KOPT-K1 (cell line): ENCODE results near the gene TSC1.

ENCODE experiments used
- H3K27ac ChIP-seq: fragments of 200-600 bp; sonication (generic); 2 replicates; pipeline ENCODE4 v1.5.1; 2016; ENCODE audit warnings: antibody characterized with exemption, mild to moderate bottlenecking, low read depth, low read length; ENCODE audit not compliant: poor library complexity, severe bottlenecking
- H3K36me3 ChIP-seq: fragments of 200-600 bp; sonication (generic); 2 replicates; pipeline ENCODE4 v1.5.1; 2017; ENCODE audit warnings: antibody characterized with exemption, mild to moderate bottlenecking, low read length, moderate library complexity; ENCODE audit not compliant: insufficient read depth
- H3K9me3 ChIP-seq: fragments of 200-600 bp; sonication (generic); 2 replicates; pipeline ENCODE4 v1.5.1; 2017; ENCODE audit warnings: antibody characterized with exemption, low read length, mild to moderate bottlenecking; ENCODE audit not compliant: insufficient read depth, poor library complexity, severe bottlenecking

TSC1 gene

GRCh38 chr9:132955768-132956167 lies 11.4 kb upstream of the TSC1 start:
- H3K36me3 ChIP-seq, result no peaks in the 10 kb centered on the region
- H3K9me3 ChIP-seq, result peaks cover 20% of the 10 kb centered on the region
- H3K27ac ChIP-seq, result no peak overlapping the region

GRCh38 chr9:132955123-132955522 lies 10.7 kb upstream of the TSC1 start:
- no peaks in the 10 kb centered on the region for H3K36me3 ChIP-seq
- H3K9me3 ChIP-seq, result peaks cover 20% of the 10 kb centered on the region
- H3K27ac ChIP-seq, result no peak overlapping the region

DNA sequence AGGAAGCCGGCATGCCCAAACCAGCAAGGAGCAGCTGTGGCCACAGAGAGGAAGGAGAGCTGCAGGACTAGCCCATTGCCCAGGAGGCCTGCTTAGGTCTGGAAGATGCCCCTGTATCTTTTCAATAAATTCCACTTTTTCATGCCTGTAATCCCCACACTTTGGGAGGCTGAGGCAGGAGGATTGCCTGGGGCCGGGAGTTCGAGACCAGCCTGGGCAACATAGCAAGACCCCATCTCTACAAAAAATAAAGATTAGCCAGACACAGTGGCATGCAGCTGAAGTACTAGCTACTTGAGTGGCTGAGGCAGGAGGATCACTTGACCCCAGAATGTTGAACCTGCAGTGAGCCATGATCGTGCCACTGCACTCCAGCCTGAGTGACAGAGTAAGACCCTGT lies 5.3 kb upstream of the TSC1 start:
- Histone ChIP-seq H3K9me3 (peaks cover 5% of the 10 kb centered on the region), H3K27ac (no peak overlapping the region), H3K36me3 (no peaks in the 10 kb centered on the region)

DNA sequence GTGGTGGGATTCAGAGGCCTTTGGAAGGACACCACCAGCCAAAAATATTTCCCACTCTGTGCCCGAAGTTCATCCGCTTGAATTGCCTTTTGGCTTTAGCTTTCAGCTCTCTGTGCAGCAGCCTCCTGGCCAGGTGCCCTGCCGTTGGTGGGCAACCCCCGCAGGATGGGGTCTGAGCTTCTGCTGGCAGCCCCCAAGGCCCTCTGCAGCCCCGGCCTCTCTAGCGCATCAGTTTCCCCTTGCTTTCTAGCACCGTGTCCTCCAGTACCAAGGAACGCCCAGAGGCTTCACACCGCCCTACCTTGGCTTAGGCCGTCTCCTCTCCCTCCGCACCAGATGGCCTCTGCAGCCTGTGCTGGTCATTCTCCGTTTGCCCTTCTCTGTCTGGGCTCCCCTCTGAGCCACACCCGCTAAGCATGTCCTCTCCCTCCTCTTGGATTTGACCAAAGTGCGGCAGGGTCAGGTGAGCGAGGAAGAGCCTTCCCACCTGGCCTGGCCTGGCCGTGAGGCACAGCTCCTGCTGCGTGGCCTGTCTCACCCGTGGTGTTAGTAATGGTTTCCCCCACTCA lies 4.2 kb upstream of the TSC1 start:
- no peaks in the 10 kb centered on the region for H3K9me3 ChIP-seq
- no peaks in the 10 kb centered on the region for H3K36me3 ChIP-seq
- H3K27ac ChIP-seq, result no peak overlapping the region

GRCh38 chr9:132947756-132948155 lies 3.3 kb upstream of the TSC1 start:
- Histone ChIP-seq H3K9me3 (no peaks in the 10 kb centered on the region), H3K27ac (no peak overlapping the region), H3K36me3 (no peaks in the 10 kb centered on the region)

GRCh38 chr9:132946631-132947295 lies 2.3 kb upstream of the TSC1 start:
- H3K27ac ChIP-seq, result no peak overlapping the region
- no peaks in the 10 kb centered on the region for H3K9me3 ChIP-seq
- no peaks in the 10 kb centered on the region for H3K36me3 ChIP-seq

- Histone ChIP-seq H3K9me3 (no peaks in the 10 kb centered on the region), H3K36me3 (no peaks in the 10 kb centered on the region), H3K27ac (no peak overlapping the region)
Measured at GRCh38 chr9:132946211-132946610, 1.8 kb upstream of the TSC1 start.

DNA sequence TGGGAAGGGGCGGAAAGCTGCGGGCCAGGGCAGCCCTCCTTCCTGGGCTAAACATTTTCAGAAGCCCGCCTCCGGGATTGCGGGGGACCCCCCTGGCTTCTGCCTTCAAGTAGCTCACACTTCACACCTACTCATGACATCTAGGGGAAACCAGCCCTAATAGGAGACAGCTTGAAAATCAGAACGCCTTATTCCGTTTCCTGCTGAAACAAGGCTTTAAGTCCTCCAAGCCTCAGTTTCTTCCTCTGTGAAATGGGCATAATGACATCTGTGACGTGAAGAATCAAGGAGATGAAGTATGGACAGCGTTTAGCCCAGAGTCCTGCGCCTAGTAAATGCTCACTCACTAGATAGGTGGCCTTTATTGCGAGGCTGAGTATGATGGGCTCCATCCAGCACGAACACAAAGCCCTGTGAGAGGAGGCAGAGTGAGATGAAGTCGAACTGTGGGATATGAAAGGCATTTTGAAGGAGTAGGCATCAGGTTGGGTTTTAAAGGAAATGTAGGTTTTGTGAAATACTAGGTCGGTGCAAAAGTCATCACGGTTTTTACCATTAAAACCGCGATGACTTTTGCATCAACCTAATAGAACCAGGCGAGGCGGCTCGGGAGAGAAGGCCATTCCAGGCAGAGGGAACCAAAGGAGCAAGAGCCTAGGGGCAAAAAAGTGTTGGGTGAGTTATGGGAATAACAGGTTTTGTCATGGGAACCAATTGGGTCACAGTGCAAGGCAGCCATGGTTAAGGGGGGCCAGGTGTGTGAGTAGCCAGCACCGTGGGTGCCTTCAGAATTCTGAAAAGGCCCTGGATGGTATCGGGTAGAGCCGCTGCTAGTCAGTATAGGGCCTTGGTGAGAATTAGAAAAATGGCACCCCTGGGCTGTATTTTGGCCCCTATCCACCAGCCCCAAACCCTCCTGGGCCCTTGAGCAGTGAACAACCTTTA lies 1.0 kb upstream of the TSC1 start:
- Histone ChIP-seq H3K9me3 (no peaks in the 10 kb centered on the region), H3K36me3 (no peaks in the 10 kb centered on the region), H3K27ac (peak overlapping the region; percentile 91)

DNA sequence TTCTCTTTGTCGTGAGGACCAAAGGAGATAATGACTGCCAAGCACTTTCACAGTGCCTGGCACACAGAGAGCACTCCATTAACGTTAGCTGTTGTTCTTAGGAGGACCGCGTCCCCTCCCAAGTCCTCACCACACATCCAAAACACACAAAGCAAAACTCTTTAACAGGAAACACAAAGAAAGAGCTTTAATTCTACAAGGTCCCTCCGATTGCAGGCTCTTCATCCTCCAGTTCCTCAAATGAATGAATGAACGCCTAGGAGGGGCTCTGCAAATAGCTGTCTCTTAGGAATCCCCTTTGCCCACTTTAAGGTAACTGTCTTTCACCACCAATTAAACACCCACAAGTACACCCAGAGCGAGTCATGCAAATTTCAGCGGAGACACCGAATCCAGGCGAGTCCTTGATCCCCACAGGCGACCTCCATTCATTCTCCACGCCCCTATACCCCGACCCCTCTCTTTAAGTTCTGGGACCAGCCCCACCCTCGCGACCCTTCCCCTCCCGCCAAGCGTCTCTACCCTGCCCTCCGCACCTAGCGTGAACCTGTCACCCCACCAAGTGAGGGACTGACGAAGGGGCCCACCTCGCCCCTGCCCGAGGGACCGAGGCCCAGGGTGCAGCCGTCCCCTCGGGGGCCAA lies 644 bp downstream of the TSC1 start:
- Histone ChIP-seq H3K9me3 (no peaks in the 10 kb centered on the region), H3K27ac (peak overlapping the region; percentile 91), H3K36me3 (no peaks in the 10 kb centered on the region)

DNA sequence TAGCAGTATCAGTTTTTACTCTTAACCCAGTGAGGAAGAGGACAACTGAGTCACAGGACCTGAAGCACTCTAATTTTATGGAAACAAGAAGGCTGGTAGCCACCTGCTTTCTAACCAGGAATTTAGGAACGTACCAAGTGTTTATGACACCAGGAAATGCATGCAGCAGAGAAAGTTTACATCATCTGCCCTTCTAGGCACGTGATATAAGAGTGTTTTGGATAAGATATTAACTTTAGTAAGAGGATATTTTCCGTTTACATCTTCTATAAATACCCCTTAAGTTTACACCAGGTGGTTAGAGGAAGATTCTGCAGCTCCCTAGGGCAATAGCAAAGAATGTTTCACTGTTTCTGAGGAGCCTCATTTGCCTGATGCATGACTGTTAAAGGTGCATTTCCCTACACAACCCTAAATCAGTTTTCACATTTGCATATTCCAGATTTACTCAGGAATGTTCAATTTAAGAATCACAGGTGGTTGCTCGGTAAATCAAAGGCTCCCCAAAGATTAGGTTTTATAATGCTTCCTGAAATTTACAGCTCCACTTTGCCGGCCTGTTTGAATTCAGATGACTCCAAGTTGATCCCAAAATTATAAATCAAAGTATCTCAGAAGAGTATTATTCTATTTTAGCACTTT lies 1.8 kb downstream of the TSC1 start:
- no peaks in the 10 kb centered on the region for H3K36me3 ChIP-seq
- H3K27ac ChIP-seq, result no peak overlapping the region
- no peaks in the 10 kb centered on the region for H3K9me3 ChIP-seq

DNA sequence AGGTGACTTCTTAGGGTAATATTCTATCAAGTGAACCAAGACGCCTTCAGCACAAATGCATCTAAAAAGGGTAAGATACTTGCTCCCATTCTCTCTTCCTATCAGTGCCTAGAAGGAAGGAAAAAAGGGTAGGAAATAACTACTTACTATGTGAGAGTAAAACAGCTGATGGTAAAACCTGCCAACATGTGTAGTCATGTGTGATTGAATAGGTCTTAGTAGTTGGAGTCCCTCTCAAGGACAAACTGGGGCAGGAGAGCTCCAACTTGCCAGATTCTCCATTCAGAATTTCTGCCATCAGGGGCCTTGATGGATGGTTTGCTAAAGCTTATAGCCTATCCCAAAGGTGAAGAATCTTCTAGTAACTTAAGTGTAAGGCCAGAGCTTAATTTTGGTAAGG lies 5.2 kb downstream of the TSC1 start:
- Histone ChIP-seq H3K36me3 (no peaks in the 10 kb centered on the region), H3K9me3 (no peaks in the 10 kb centered on the region), H3K27ac (no peak overlapping the region)

GRCh38 chr9:132937463-132937901 lies 6.9 kb downstream of the TSC1 start:
- Histone ChIP-seq H3K27ac (no peak overlapping the region), H3K9me3 (no peaks in the 10 kb centered on the region), H3K36me3 (peaks cover 3% of the 10 kb centered on the region; the same call in 1 of the 2 replicates)

DNA sequence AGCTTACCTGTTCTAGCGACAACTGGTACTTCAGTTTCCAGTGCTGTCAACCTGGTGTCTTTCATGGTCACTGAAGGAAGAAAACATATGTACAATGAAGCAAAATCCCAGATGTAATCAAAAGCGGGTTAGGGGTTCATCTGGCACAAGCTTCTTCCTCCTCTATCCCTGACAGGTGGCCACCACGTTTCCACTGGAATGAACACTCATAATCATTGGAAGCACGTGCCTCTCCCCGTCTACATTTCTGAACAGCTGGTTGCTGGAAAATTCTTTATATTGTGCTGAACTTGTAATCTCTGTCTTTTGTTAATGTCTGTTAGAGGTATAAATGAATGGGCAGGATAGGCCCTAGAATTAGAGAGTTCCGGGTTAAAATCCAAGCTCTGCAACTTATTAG lies 9.4 kb downstream of the TSC1 start:
- Histone ChIP-seq H3K36me3 (peaks cover 5% of the 10 kb centered on the region; the same call in 1 of the 2 replicates), H3K9me3 (no peaks in the 10 kb centered on the region), H3K27ac (no peak overlapping the region)

GRCh38 chr9:132931178-132931735 lies 13.2 kb downstream of the TSC1 start:
- peaks cover 25% of the 10 kb centered on the region for H3K36me3 ChIP-seq
- H3K9me3 ChIP-seq, result no peaks in the 10 kb centered on the region
- no peak overlapping the region for H3K27ac ChIP-seq
